ENCODE measurements around the gene CTLA4.

Gene CTLA4

DNA sequence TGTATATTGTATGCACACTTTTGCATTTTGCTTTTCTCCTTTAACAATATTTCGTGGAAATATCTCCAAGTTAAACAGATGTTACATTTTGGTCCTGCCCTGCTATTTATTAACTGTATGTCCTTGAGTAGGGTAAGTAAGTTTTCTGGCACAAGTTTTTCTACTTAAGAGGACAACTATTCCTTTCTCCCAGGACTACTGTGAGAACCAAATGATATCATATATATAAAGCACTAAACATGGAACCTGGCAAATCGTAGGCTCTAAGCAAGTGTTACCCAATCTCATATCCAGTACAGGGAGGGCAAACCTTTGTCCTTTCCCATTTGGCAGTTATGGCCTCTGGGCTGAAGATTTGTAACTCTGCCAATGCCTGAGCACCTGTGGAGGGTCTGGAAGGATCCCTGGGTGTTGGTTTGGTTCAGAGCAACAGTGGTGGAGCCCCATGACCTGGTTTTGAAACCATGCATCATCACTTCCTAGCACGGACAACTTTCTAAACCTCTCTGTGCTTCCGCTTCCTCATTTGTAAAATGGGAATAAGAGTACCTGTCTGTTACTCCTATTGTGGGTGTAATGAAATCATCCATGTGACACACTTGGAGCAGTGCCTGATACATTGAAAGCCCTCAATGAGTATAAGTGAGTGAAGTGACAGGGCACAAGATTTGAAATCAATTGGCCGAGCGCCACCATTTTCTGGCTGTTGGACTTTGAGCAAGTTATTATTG, 40.7 kb downstream of the CTLA4 start:
- no peak for TF ChIP-seq CTCF (IDR thresholded peaks at IDR 0.05; ENCODE audit: borderline replicate concordance, insufficient read depth, low read depth, low read length)

GRCh38 chr2:203908797-203909185, 41.2 kb downstream of the CTLA4 start:
- no peak overlapping the region for H3K4me3 ChIP-seq (ENCODE audit: low read depth, low read length)
- no peak for TF ChIP-seq CTCF (IDR thresholded peaks at IDR 0.05; ENCODE audit: borderline replicate concordance, insufficient read depth, low read depth, low read length)

More for the DNA sequence above, 40.7 kb downstream of the CTLA4 start:
- H3K4me3 ChIP-seq (ENCODE audit: low read depth, low read length): no peak overlapping the region

- TF ChIP-seq CTCF (IDR thresholded peaks at IDR 0.05; ENCODE audit: borderline replicate concordance, insufficient read depth, low read depth, low read length): peak; percentile 43; the same call in 1 of the 2 replicates
- H3K4me3 ChIP-seq (ENCODE audit: low read depth, low read length): no peak overlapping the region
Observed at GRCh38 chr2:203909261-203909967, 41.8 kb downstream of the CTLA4 start.

DNA sequence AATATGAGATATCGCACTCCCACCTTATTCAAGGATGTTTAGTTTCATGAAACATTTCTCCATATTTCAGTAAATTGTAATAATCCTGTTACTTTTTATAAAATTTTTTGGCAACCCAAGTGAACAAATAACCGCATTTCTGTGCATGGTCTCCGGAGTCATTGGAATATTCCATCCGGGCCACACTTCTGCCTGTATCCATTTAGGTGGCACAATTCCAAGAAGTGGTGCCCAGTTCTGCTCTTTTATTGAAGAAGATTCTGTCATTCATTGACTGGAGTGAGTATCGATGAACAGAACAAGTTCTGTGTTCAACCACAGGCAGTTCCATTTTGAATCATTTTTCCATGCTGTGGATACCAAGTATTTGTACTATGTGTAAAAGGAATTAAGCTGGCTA, 42.4 kb downstream of the CTLA4 start:
- no peak for TF ChIP-seq CTCF (IDR thresholded peaks at IDR 0.05; ENCODE audit: borderline replicate concordance, insufficient read depth, low read depth, low read length)
- H3K4me3 ChIP-seq (ENCODE audit: low read depth, low read length): no peak overlapping the region

- H3K4me3 ChIP-seq (ENCODE audit: low read depth, low read length): no peak overlapping the region
- no peak for TF ChIP-seq CTCF (IDR thresholded peaks at IDR 0.05; ENCODE audit: borderline replicate concordance, insufficient read depth, low read depth, low read length)
Observed at GRCh38 chr2:203913947-203914346, 46.4 kb downstream of the CTLA4 start.

DNA sequence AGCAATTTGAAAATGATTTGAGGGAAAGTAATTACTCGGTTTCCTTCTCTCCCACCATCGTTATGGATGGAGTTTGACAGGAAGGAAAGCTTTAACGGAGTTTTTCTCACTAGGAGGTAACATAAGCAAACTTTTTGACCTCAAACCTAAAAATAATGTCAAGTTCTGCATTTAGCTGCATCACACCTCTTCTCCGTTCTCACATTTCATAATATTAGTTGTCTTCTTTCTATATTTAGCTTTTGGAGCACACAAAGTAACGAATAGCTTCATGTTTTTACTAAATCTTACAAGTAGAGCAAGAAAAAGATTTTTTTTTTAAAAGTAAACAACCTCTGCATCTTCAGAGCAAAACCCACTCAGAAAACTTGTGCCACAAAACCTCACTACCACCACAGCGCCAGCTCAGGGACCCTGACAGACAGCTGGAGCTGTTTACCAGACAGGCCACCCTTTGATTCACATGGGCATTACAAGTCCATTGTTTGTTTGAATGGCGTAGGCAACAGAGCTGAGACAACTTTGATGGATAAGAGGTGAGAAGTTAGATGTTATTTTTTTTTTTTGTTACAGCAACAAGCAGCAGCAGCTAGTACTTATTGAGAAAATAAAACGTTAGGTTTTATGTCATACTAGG, 47.1 kb downstream of the CTLA4 start:
- H3K4me3 ChIP-seq (ENCODE audit: low read depth, low read length): no peak overlapping the region
- no peak for TF ChIP-seq CTCF (IDR thresholded peaks at IDR 0.05; ENCODE audit: borderline replicate concordance, insufficient read depth, low read depth, low read length)
